Globus pallidus (tissue), 1 donor: Measurements from ENCODE around the gene NSUN3.

Experiments used
- DNase-seq: peaks from one replicate; pipeline ENCODE4 v3.0.0-alpha.2; 2015; ENCODE audit warnings: low spot score

NSUN3 gene

GRCh38 chr3:94130690-94131089, 67.8 kb downstream of the NSUN3 start:
- DNase-seq = no peak

GRCh38 chr3:94132777-94133176, 69.9 kb downstream of the NSUN3 start:
- no peak for DNase-seq

- DNase-seq = no peak
These were observed 73.3 kb downstream of the NSUN3 start for GRCh38 chr3:94136133-94136532.

GRCh38 chr3:94137377-94137776, 74.5 kb downstream of the NSUN3 start:
- no peak for DNase-seq

GRCh38 chr3:94146455-94146854, 83.6 kb downstream of the NSUN3 start:
- no peak for DNase-seq

- no peak for DNase-seq
These were observed 84.2 kb downstream of the NSUN3 start for GRCh38 chr3:94147012-94147411.

GRCh38 chr3:94150113-94150512, 87.3 kb downstream of the NSUN3 start:
- DNase-seq = no peak

GRCh38 chr3:94156626-94157025, 93.8 kb downstream of the NSUN3 start:
- no peak for DNase-seq

- DNase-seq = no peak
These were observed 95.7 kb downstream of the NSUN3 start for GRCh38 chr3:94158512-94158911.

- no peak for DNase-seq
These were observed 96.4 kb downstream of the NSUN3 start for GRCh38 chr3:94159062-94159828.

- no peak for DNase-seq
These were observed 99.8 kb downstream of the NSUN3 start for GRCh38 chr3:94162700-94163099.

- DNase-seq = no peak
These were observed 104.5 kb downstream of the NSUN3 start for GRCh38 chr3:94167346-94167745.

GRCh38 chr3:94167796-94168195, 104.9 kb downstream of the NSUN3 start:
- no peak for DNase-seq

- no peak for DNase-seq
These were observed 109.1 kb downstream of the NSUN3 start for GRCh38 chr3:94171954-94172353.

GRCh38 chr3:94172695-94173310, 109.9 kb downstream of the NSUN3 start:
- DNase-seq = no peak

- DNase-seq = no peak
These were observed 111.0 kb downstream of the NSUN3 start for GRCh38 chr3:94173673-94174434.

- no peak for DNase-seq
These were observed 112.8 kb downstream of the NSUN3 start for GRCh38 chr3:94175677-94176076.

- DNase-seq = no peak
These were observed 114.3 kb downstream of the NSUN3 start for GRCh38 chr3:94176988-94177745.
